ENCODE data around the gene LCN2.
A peak's percentile ranks its signal among the peaks of the same experiment; 100 is the strongest.
"Not testable (repeated sequence)": the region's sequence is repeated elsewhere in the genome, so short reads cannot be mapped to it uniquely, and the experiment has no call there.

LCN2 gene

GRCh38 chr9:128169925-128170324 is 20.7 kb downstream of the LCN2 start:
- no peak for DNase-seq

GRCh38 chr9:128174062-128174461 is 24.8 kb downstream of the LCN2 start:
- no peak for DNase-seq

GRCh38 chr9:128175102-128175563 is 25.9 kb downstream of the LCN2 start:
- DNase-seq, result no peak

- no peak for DNase-seq
Observed at GRCh38 chr9:128175726-128176125, 26.5 kb downstream of the LCN2 start.

GRCh38 chr9:128178806-128179431 is 29.7 kb downstream of the LCN2 start:
- no peak for DNase-seq

- no peak for DNase-seq
Observed at GRCh38 chr9:128180001-128180400, 30.7 kb downstream of the LCN2 start.

GRCh38 chr9:128180447-128180846 is 31.2 kb downstream of the LCN2 start:
- no peak for DNase-seq

GRCh38 chr9:128181480-128181879 is 32.2 kb downstream of the LCN2 start:
- DNase-seq, result not testable (repeated sequence)

GRCh38 chr9:128182893-128183588 is 33.8 kb downstream of the LCN2 start:
- no peak for DNase-seq

GRCh38 chr9:128185979-128186965 is 37.0 kb downstream of the LCN2 start:
- no peak for DNase-seq

- DNase-seq, result no peak
Observed at GRCh38 chr9:128187361-128187760, 38.1 kb downstream of the LCN2 start.

- no peak for DNase-seq
Observed at GRCh38 chr9:128188209-128188608, 39.0 kb downstream of the LCN2 start.

GRCh38 chr9:128190013-128190412 is 40.8 kb downstream of the LCN2 start:
- DNase-seq, result no peak

GRCh38 chr9:128190516-128191405 is 41.5 kb downstream of the LCN2 start:
- no peak for DNase-seq

- DNase-seq, result peak; percentile 53 to 59 (median 56)
Observed at GRCh38 chr9:128191406-128192046, 42.3 kb downstream of the LCN2 start, which contains the start of gene CIZ1. TSS of gene CIZ1 (minus strand) at chr9:128191572. CDS start at chr9:128190857, 715 bp downstream.

GRCh38 chr9:128192601-128193371 is 43.5 kb downstream of the LCN2 start:
- DNase-seq, result peak in 1 of 4 experiments; percentile 35

- DNase-seq, result no peak
Observed at GRCh38 chr9:128193469-128194096, 44.3 kb downstream of the LCN2 start.

GRCh38 chr9:128201441-128202369 is 52.5 kb downstream of the LCN2 start:
- no peak for DNase-seq

GRCh38 chr9:128202648-128203023 is 53.4 kb downstream of the LCN2 start:
- no peak for DNase-seq
